Cardiac muscle cell (in vitro differentiated cells and primary cell): ENCODE data around the gene NAA30. TPM values are rescaled to one million over a fixed set of nuclear protein-coding genes. Genes with fewer than 3 reads are reported as not detected.

ENCODE experiments used
- DNase-seq, 2 donors: peaks; one replicate each; pipeline versions ENCODE4 v3.0.0 to v3.0.0-alpha.2; 2010 to 2017; ENCODE audit warnings: low read depth in 1 of 2, low spot score in 1 of 2
- H3K27ac ChIP-seq: fragments of 200-600 bp; sonication (generic); 2 replicates; pipeline ENCODE4 v1.5.1; 2016
- H3K27me3 ChIP-seq: fragments of 200-600 bp; sonication (generic); 2 replicates; pipeline ENCODE4 v1.6.0; 2016; ENCODE audit warnings: control low read depth
- H3K36me3 ChIP-seq: fragments of 200-600 bp; sonication (generic); 2 replicates; pipeline ENCODE4 v1.5.1; 2016; ENCODE audit warnings: control low read depth
- H3K4me1 ChIP-seq: fragments of 200-600 bp; sonication (generic); 2 replicates; pipeline ENCODE4 v1.8.1; 2017; ENCODE audit warnings: low read depth, mild to moderate bottlenecking, mixed run types
- H3K4me3 ChIP-seq: fragments of 200-600 bp; sonication (generic); 2 replicates; pipeline ENCODE4 v1.5.1; 2016; ENCODE audit warnings: mild to moderate bottlenecking
- H3K9me3 ChIP-seq: fragments of 200-600 bp; sonication (generic); 2 replicates; pipeline ENCODE4 v1.5.1; 2017; ENCODE audit warnings: low read depth, mild to moderate bottlenecking, control low read depth
- polyA plus RNA-seq: library from polyadenylated mRNA; unstranded; fragments of >200 nt; fragmentation: Nextera tagmentation; extraction: Ambion mirVana; gene quantifications from 2 replicates; pipeline ENCODE4 v1.2.1, GENCODE V29; 2016
- total RNA-seq: library from RNA; depleted of rRNA; stranded (reverse); fragments of >200 nt; gene quantifications from 2 replicates; pipeline ENCODE4 v1.2.3, GENCODE V29; 2016
- TF ChIP-seq, protein P1 (sequence below): IDR thresholded peaks from 2 replicates; pipeline ENCODE4 v1.5.1; 2012; ENCODE audit warnings: low read depth, mild to moderate bottlenecking, low read length

NAA30 gene
- total and polyA plus RNA-seq, 2 experiments from 2014 or later, result 15.2 to 15.6 TPM

DNA sequence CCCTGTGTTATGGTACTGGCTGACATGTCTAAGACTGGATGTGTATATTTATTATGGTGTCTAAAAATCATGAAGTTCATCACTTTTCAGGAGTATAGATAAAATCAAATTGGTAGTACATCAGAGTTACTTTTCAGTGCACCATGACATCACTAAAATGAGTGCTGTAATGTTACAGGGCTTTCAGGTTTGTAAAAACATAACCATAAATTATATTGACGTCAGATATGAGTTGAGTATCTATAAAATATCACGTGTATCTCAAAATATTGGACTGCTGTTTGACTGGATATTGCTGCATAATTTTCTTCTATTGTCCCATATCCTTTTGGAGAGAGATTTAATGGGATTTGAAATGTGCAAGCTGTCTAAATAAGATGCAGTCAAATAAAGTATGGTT, 22.0 kb downstream of the NAA30 start:
- H3K9me3 ChIP-seq, result no peaks in the 10 kb centered on the region
- H3K36me3 ChIP-seq, result peaks cover 7% of the 10 kb centered on the region
- no peak for DNase-seq
- no peak overlapping the region for H3K4me3 ChIP-seq
- no peak overlapping the region for H3K27ac ChIP-seq
- no peaks in the 10 kb centered on the region for H3K27me3 ChIP-seq
- H3K4me1 ChIP-seq, result no peaks in the 10 kb centered on the region
- TF ChIP-seq, protein P1, sequence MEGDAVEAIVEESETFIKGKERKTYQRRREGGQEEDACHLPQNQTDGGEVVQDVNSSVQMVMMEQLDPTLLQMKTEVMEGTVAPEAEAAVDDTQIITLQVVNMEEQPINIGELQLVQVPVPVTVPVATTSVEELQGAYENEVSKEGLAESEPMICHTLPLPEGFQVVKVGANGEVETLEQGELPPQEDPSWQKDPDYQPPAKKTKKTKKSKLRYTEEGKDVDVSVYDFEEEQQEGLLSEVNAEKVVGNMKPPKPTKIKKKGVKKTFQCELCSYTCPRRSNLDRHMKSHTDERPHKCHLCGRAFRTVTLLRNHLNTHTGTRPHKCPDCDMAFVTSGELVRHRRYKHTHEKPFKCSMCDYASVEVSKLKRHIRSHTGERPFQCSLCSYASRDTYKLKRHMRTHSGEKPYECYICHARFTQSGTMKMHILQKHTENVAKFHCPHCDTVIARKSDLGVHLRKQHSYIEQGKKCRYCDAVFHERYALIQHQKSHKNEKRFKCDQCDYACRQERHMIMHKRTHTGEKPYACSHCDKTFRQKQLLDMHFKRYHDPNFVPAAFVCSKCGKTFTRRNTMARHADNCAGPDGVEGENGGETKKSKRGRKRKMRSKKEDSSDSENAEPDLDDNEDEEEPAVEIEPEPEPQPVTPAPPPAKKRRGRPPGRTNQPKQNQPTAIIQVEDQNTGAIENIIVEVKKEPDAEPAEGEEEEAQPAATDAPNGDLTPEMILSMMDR, result no peak

DNA sequence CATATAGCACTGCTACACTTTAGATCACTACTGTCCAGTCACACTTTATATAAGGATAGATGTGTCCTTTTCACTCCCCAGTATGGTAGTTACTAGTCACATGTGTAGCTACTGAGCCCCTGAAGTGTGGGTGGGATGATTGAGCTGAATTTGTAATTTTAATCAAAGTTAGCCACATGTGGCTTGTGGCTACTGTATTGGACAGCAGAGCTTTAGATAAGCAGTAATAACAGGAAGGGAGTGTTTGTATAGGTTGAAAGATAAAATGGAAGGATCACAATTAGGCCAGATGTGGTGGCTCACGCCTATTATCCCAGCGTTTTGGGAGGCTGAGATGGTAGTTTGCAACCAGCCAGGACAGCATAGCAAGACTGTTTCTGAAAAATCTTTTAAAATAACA, 23.5 kb downstream of the NAA30 start:
- Histone ChIP-seq H3K4me1 (no peaks in the 10 kb centered on the region), H3K9me3 (no peaks in the 10 kb centered on the region), H3K36me3 (peaks cover 7% of the 10 kb centered on the region), H3K27ac (no peak overlapping the region), H3K27me3 (no peaks in the 10 kb centered on the region), H3K4me3 (no peak overlapping the region)
- no peak for DNase-seq
- TF ChIP-seq, protein P1, result no peak

DNA sequence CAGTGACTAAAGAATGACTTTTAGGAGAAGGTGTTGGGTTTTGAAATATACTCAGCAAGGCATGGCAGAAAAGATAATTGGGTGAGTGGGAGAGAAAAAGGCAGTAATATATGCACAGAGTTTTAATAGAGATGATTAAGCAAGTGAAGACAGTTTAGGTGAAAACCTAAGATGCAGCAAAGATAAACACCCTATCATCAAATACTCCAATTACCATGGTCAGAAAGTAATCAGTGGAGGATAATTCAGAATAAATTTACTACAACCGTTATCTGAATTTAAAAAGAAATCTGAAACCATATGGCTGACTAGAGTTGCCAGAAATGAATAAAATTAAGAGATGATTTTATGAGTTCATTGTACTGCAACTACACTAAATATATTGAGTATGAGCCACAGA, 26.8 kb downstream of the NAA30 start:
- H3K27me3 ChIP-seq, result no peaks in the 10 kb centered on the region
- TF ChIP-seq, protein P1, result no peak
- no peaks in the 10 kb centered on the region for H3K9me3 ChIP-seq
- no peak overlapping the region for H3K4me3 ChIP-seq
- H3K4me1 ChIP-seq, result no peaks in the 10 kb centered on the region
- no peak overlapping the region for H3K27ac ChIP-seq
- DNase-seq, result no peak
- H3K36me3 ChIP-seq, result no peaks in the 10 kb centered on the region

DNA sequence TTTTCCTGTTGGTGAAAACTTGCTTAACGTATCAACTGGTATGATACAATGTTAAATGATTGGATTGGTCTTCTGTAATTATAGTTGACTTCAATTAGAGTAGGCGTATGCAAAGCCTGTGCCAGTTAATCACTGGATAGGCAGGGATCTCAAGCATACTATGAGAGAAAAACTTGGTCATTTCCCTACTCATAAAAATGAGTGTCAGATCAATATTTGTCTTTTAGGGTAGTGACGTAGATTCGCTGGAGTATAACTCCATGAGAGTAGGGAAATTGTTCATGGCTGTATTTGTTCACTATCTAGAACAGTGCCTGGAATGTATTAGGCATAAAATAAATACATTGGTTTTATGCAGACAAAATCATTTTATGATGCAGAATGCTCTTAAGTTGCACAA, 28.6 kb downstream of the NAA30 start:
- H3K36me3 ChIP-seq, result no peaks in the 10 kb centered on the region
- H3K27me3 ChIP-seq, result no peaks in the 10 kb centered on the region
- H3K9me3 ChIP-seq, result no peaks in the 10 kb centered on the region

DNA sequence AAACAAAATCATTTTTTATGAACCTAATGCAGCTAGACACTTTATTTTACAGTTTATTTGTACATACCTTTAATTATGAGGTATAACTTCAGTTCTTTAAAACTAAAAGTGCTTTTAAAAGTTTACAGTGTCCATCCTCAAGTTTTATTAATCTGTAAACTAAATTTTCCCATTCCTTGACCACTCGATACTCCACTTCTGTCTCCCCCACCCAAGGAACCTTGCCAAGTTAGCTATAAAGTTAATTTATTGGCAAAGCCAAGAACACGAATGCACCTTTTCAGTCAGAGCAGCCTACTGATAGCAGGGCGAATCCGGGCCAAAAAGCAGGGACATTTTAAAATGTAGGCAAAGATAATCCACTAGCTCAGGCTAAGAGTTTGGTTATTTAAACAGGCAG, 29.6 kb downstream of the NAA30 start:
- Histone ChIP-seq H3K36me3 (no peaks in the 10 kb centered on the region), H3K4me3 (no peak overlapping the region), H3K4me1 (no peaks in the 10 kb centered on the region), H3K9me3 (no peaks in the 10 kb centered on the region), H3K27ac (no peak overlapping the region), H3K27me3 (no peaks in the 10 kb centered on the region)
- DNase-seq, result no peak
- TF ChIP-seq, protein P1, result no peak

More for the DNA sequence above, 28.6 kb downstream of the NAA30 start:
- no peak for DNase-seq
- Histone ChIP-seq H3K4me3 (no peak overlapping the region), H3K4me1 (no peaks in the 10 kb centered on the region), H3K27ac (no peak overlapping the region)
- TF ChIP-seq, protein P1, result no peak

DNA sequence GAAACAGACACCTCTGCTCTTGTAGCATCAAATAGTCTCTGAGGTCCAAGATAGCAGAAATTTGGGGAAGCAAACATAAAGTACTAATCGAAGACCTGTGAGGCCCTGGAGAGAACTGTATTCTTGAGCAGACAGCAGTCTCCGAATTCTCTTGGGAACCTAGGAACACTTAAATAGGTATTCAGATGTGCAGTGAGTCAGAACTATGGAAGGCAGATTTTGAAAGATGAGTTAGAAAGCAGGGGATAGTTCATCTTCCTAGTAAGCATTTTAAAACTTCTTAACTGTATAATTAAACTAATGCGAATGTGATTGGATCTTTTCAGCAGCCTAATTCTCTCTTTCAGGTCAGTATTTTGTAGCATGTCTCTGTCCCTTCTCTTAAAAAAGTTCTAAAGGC, 30.6 kb downstream of the NAA30 start:
- H3K27me3 ChIP-seq, result no peaks in the 10 kb centered on the region
- DNase-seq, result no peak
- no peaks in the 10 kb centered on the region for H3K9me3 ChIP-seq
- H3K36me3 ChIP-seq, result no peaks in the 10 kb centered on the region
- TF ChIP-seq, protein P1, result no peak
- no peaks in the 10 kb centered on the region for H3K4me1 ChIP-seq
- no peak overlapping the region for H3K4me3 ChIP-seq
- no peak overlapping the region for H3K27ac ChIP-seq
